Peyer's patch (tissue), 4 donors: ENCODE data around the gene IFNA4. TPM values are rescaled to one million over a fixed set of nuclear protein-coding genes. Genes with fewer than 3 reads are reported as not detected.

ENCODE experiments used
- DNase-seq, 3 donors: peaks; one replicate each; pipeline ENCODE4 v3.0.0-alpha.2; 2017 to 2019
- H3K27ac ChIP-seq, 4 donors: fragments of 200-600 bp; sonication (generic); one replicate each; pipeline ENCODE4 v1.5.1; 2016 to 2019
- H3K27me3 ChIP-seq, 2 donors: fragments of 200-600 bp; sonication (generic); one replicate each; pipeline ENCODE4 v1.5.1; 2019
- H3K36me3 ChIP-seq, 3 donors: fragments of 200-600 bp; sonication (generic); one replicate each; pipeline ENCODE4 v1.5.1; 2016 to 2019
- H3K4me1 ChIP-seq, 4 donors: fragments of 200-600 bp; sonication (generic); one replicate each; pipeline ENCODE4 v1.5.1; 2016 to 2019
- H3K4me3 ChIP-seq, 4 donors: fragments of 200-600 bp; sonication (generic); 1 replicate in 3 of 4; 2 replicates in 1 of 4; pipeline ENCODE4 v1.5.1; 2016 to 2019; ENCODE audit warnings: mild to moderate bottlenecking in 1 of 4
- H3K9me3 ChIP-seq, 4 donors: fragments of 200-600 bp; sonication (generic); one replicate each; pipeline ENCODE4 v1.5.1; 2016 to 2019; ENCODE audit warnings: mild to moderate bottlenecking in 1 of 4
- CTCF ChIP-seq, 6 experiments: fragments of 450-650 bp in 4 of 6; fragments of 200-600 bp in 2 of 6; sonication (generic) in 1 of 6; IDR thresholded peaks; one replicate each; pipeline ENCODE4 v1.5.1; 2017 to 2019; ENCODE audit warnings: antibody characterized with exemption in 6 of 6, mild to moderate bottlenecking in 3 of 6, moderate library complexity in 1 of 6
- POLR2A ChIP-seq, 2 donors: fragments of 450-650 bp; IDR thresholded peaks; one replicate each; pipeline ENCODE4 v1.5.1; 2017; ENCODE audit warnings: antibody characterized with exemption in 2 of 2, mild to moderate bottlenecking in 2 of 2, moderate library complexity in 2 of 2
- total RNA-seq, 4 donors: library from RNA; depleted of rRNA; stranded (reverse); fragments of >200 nt; gene quantifications; one replicate each; pipeline ENCODE4 v1.1.0, GENCODE V29; 2016

The IFNA4 gene
- total RNA-seq, 4 donors from 2014 or later = not detected

DNA sequence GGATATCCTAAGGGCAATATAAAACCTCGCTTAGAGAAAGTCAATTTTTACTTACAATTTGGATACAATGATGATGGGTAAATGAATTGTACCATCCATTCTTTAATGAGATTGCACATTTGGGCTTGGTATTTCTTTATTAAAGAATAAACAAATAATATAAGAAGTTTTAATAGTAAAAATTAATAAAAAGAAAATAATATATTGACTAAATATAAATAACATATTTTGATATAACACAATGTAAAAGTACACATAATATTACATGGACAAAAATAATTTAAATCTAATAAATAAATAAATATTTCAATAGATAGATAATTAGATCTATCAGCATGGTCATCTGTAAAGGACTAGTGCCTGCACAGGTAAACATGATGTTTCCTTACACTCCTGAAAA lies 21.9 kb downstream of the IFNA4 start:
- TF ChIP-seq CTCF (IDR thresholded peaks at IDR 0.05) = no peak
- TF ChIP-seq POLR2A (IDR thresholded peaks at IDR 0.05) = no peak
- H3K36me3 ChIP-seq = no peaks in the 10 kb centered on the region
- H3K27me3 ChIP-seq = no peaks in the 10 kb centered on the region
- no peak for DNase-seq
- no peaks in the 10 kb centered on the region for H3K4me1 ChIP-seq
- H3K27ac ChIP-seq = no peak overlapping the region
- H3K9me3 ChIP-seq = no peaks in the 10 kb centered on the region
- H3K4me3 ChIP-seq = no peak overlapping the region

GRCh38 chr9:21160178-21160577 lies 27.2 kb downstream of the IFNA4 start:
- peak in 2 of 3 donors; percentile 28 to 71 for DNase-seq
- no peaks in the 10 kb centered on the region for H3K4me1 ChIP-seq
- no peak for TF ChIP-seq POLR2A (IDR thresholded peaks at IDR 0.05)
- TF ChIP-seq CTCF (IDR thresholded peaks at IDR 0.05) = no peak
- H3K9me3 ChIP-seq = no peaks in the 10 kb centered on the region
- no peak overlapping the region for H3K27ac ChIP-seq
- no peak overlapping the region for H3K4me3 ChIP-seq
- no peaks in the 10 kb centered on the region for H3K36me3 ChIP-seq
- no peaks in the 10 kb centered on the region for H3K27me3 ChIP-seq

DNA sequence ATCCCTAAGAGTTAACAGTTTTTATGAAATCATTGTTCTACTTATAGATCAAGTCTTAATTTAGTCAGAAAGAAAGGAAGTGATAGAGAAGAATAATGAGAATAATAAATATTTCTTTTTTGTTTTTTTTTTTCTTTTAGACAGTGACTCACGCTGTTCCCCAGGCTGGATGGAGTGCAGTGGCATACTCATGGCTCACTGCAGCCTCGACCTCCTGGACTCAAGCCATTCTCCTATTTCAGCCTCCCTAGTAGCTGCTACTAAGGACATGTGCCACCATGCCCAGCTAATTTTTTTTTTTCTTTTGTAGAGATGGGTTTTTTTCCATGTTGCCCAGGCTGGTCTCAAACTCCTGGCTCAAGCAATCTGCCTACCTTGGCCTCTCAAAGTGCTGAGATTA lies 31.9 kb downstream of the IFNA4 start:
- H3K27ac ChIP-seq = no peak overlapping the region
- TF ChIP-seq POLR2A (IDR thresholded peaks at IDR 0.05) (no peak), CTCF (IDR thresholded peaks at IDR 0.05) (no peak)
- no peak for DNase-seq

DNA sequence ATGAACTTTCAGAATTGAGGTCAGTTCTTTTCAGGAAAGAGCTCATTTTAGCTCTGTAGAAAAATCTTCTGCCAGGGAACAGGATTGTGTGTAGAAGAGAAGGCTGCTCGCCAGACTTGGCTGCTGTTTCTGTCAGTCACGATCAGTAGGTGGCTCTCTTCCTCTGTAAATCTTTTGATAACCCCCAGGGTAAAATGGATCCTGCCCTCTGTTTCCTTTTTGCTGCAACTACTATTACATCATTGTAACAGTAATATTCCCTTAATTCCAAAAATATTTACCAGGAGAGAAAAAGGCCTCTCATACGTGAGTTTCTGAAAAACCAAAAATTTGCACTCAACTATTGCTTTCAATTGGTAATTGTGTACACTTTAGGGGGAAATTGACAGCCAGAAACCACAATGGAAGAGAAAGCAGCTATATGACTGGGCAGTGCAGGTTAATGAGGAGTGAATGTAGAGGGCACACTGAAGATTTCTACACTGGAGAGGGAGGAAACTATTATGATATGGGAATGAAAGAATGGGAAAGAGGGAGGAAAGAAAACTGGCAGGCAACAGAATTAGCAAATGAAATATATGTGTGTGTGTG lies 33.3 kb downstream of the IFNA4 start:
- TF ChIP-seq POLR2A (IDR thresholded peaks at IDR 0.05) (no peak), CTCF (IDR thresholded peaks at IDR 0.05) (peak in 1 of 6 experiments; percentile 23)
- Histone ChIP-seq H3K27me3 (no peaks in the 10 kb centered on the region), H3K4me3 (no peak overlapping the region), H3K9me3 (no peaks in the 10 kb centered on the region), H3K27ac (no peak overlapping the region), H3K4me1 (no peaks in the 10 kb centered on the region), H3K36me3 (no peaks in the 10 kb centered on the region)
- DNase-seq = no peak

More for the DNA sequence above, 31.9 kb downstream of the IFNA4 start:
- no peaks in the 10 kb centered on the region for H3K27me3 ChIP-seq
- no peaks in the 10 kb centered on the region for H3K36me3 ChIP-seq
- no peaks in the 10 kb centered on the region for H3K4me1 ChIP-seq
- no peak overlapping the region for H3K4me3 ChIP-seq
- H3K9me3 ChIP-seq = no peaks in the 10 kb centered on the region

- Histone ChIP-seq H3K27ac (no peak overlapping the region), H3K27me3 (no peaks in the 10 kb centered on the region), H3K36me3 (no peaks in the 10 kb centered on the region), H3K4me3 (no peak overlapping the region), H3K9me3 (no peaks in the 10 kb centered on the region), H3K4me1 (no peaks in the 10 kb centered on the region)
- DNase-seq = no peak
- TF ChIP-seq POLR2A (IDR thresholded peaks at IDR 0.05) (no peak), CTCF (IDR thresholded peaks at IDR 0.05) (no peak)
Measured at GRCh38 chr9:21153336-21154017, 33.9 kb downstream of the IFNA4 start.
